GM03348 (cell line): ENCODE results near the gene PTOV1.

Experiments
- DNase-seq: peaks from one replicate; pipeline ENCODE4 v3.0.0; 2012; ENCODE audit warnings: low spot score

The PTOV1 gene

GRCh38 chr19:49850487-49851342, at the start of gene PTOV1:
PTOV1 (plus strand) TSS chr19:49851159.
- DNase-seq = peak; percentile 98

DNA sequence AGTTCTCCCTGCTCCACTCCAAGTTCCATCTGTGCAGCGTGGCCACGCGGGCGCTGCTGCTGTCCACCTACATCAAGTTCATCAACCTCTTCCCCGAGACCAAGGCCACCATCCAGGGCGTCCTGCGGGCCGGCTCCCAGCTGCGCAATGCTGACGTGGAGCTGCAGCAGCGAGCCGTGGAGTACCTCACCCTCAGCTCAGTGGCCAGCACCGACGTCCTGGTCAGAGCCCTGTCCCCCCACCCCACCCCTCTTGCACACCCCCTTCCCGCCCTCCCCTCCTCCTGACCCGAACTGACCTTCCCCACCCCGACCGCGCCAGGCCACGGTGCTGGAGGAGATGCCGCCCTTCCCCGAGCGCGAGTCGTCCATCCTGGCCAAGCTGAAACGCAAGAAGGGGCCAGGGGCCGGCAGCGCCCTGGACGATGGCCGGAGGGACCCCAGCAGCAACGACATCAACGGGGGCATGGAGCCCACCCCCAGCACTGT, 49.5 kb upstream of the PTOV1 start:
- no peak for DNase-seq

DNA sequence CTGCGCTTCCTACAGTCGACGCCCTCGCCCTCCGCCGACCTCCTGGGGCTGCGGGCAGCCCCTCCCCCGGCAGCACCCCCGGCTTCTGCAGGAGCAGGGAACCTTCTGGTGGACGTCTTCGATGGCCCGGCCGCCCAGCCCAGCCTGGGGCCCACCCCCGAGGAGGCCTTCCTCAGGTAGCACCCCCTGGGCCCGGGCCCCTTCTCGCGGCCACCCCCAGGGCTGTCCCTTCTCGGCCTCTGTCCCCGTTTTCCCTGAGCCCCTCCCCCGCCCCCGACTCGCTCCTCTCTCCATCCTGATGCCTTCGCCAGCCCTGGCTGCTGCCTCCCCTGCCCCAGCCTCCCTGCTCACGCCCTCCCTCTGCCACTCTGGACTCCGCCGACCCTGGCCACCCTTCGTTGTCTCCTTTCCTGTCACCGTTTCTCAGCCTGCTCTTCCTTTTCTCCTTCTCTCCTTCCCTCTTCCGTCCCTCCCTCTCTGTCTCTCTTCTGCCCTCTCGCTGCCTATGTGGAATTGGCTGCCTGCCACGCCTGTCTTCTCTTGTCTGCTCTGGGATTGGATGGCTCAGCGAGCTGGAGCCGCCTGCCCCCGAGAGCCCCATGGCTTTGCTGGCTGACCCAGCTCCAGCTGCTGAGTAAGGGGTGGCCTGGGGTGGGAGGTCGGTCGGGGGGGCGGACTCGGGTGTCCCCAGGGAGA, 48.8 kb upstream of the PTOV1 start:
- DNase-seq = peak; percentile 93

DNA sequence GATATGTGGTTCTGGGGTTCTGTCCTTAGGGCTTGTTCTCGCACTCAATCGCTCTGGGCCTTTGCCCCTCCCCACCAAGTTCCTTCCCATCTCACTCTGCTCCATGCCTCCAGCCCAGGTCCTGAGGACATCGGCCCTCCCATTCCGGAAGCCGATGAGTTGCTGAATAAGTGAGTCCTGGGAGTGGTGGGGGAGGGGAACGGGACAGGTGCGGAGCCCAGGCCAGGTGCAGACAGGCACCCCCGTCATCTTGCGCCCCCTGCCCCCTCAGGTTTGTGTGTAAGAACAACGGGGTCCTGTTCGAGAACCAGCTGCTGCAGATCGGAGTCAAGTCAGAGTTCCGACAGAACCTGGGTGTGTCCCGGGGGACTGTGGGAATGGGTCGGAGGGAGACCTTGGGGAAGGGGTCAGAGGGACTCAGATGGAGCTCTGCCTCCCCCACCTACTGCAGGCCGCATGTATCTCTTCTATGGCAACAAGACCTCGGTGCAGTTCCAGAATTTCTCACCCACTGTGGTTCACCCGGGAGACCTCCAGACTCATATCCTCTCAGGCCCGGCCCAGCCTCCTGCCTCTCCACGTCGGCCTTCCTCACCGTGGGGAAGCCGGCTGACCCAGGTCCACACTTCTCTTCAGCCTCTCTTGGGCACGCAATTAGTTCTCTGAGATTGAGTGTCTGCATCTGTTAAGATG, 48.0 kb upstream of the PTOV1 start:
- no peak for DNase-seq

GRCh38 chr19:49803529-49803856, 47.5 kb upstream of the PTOV1 start:
- DNase-seq = no peak

DNA sequence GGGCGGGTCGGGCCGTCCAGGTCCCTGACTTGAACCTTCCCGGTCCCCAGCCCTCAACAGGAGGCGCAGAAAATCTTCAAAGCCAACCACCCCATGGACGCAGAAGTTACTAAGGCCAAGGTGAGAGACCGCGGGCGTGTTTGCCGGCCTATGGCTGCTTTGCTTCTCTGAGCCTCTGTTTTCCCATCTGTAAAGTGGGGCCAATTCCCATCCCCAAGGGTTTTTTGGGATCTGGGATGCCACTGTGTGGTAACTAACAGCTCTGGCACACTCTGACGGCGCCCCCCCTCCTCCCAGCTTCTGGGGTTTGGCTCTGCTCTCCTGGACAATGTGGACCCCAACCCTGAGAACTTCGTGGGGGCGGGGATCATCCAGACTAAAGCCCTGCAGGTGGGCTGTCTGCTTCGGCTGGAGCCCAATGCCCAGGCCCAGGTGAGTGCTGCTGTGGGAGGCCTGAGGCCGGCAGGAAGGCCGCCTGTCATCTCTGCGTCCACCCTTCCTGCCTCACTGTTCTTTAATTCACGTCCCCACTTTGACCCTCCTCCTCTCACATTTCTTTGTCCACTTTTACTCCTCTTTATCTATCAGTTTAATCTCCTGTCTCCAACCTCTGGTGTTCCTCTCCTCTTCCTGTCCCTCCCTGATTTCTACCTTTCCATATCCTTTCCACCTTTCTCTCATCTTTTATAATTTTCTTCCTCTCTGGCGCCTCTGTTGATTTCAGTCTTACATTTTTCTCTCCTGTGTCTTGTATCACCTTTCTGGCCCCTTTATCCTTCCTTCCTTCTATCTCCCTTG, 44.9 kb upstream of the PTOV1 start:
- no peak for DNase-seq

DNA sequence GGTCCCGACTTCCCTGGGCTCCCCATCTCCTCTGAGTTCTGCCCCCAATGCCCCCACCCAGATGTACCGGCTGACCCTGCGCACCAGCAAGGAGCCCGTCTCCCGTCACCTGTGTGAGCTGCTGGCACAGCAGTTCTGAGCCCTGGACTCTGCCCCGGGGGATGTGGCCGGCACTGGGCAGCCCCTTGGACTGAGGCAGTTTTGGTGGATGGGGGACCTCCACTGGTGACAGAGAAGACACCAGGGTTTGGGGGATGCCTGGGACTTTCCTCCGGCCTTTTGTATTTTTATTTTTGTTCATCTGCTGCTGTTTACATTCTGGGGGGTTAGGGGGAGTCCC, 44.4 kb upstream of the PTOV1 start:
- DNase-seq = no peak

DNA sequence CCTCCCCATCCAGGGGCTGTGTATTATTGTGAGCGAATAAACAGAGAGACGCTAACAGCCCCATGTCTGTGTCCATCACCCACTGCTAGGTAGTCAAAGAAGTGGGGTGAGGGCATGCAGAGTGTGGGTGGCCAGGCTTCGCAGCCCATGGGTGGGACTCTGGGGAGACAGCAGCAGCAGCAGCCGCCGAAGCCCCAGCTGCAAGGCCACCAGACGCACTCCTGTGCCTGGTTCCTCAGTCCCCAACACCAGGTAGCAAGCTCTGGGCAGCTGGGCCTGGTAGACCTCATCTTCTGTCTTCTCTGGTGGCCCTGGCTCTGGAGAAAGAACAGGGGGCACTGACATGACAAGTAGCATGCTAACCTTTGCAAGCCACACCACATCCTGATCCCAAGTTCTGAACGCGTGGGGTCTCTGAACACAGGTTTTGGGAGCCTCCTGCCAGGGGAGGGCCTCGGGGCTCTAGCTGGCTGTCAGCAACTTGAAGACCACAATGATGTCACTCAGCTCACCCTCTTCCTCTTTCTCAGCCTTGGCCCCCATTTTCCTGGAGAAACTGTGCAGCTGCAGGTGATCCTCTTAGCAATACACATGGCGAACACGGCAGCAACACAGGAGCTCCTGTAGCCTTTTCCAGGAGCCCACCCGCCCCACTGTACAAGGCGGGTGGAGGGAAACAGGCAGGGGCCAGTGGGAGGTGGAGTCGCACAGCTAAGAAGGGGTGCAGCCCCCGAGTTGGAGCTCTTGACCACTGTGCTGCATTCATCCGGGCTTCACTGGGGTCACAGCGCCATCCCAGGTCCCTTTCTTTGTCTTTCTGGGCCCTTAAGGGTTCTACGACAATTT, 43.7 kb upstream of the PTOV1 start:
- DNase-seq = no peak

DNA sequence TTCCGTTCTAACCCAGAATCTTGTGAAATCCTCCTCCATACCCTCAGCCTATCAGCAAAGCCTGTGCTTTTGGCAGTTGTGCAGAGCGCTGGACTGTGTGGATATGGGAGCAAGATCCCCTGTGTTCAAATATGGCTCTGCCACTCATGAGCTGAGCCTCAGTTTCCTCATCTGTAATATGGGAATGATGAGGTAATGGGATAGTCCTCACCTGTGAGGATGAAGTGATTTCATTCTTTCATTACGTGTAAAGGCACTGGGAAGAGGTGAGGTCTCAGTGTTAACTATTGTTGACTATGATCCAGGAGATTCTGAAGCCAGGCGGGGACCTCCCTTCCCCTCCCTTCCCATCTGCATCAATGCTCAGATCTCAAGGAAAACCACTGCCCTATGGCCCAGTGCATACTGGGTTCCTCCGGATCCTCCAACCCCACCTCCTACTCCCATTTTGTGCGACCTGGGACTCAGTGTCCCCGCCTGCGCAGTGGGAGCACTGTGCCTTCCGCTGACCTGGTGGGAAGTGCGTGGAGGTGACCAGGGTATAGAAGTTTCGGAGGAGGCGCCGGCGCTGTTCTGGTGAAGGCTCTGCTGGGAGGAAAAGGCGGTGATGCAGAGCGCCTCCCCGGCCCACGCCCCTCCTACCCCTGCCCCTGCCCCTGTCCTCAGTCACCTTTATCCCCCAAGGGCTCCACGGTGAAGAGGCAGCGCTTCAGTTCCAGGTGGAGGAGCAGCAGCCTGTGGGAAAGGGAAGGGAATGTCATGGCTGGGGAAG, 42.9 kb upstream of the PTOV1 start:
- no peak for DNase-seq

DNA sequence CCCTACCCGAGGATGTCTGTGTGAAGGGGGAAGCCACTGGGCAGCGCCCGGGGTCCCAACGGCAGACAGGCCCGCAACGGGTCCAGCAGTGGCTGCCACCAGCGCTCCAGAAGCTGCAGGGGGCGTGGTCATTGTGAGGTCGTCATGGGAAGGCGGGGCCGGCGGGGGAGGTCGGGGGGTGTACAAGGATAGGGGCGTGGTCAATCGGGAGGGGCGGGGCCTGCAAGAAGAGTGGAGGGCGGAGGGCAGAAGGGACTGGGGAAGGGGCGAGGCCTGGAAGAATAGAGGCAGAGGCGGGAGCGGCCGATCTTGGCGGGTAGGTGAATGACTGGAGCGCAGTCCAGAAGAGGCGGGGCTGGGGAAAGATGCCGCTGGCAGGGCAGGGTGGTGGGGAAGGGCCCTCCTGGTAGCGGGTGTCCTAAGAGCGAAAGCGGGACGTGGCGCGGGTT, 42.2 kb upstream of the PTOV1 start:
- DNase-seq = peak; percentile 97

DNA sequence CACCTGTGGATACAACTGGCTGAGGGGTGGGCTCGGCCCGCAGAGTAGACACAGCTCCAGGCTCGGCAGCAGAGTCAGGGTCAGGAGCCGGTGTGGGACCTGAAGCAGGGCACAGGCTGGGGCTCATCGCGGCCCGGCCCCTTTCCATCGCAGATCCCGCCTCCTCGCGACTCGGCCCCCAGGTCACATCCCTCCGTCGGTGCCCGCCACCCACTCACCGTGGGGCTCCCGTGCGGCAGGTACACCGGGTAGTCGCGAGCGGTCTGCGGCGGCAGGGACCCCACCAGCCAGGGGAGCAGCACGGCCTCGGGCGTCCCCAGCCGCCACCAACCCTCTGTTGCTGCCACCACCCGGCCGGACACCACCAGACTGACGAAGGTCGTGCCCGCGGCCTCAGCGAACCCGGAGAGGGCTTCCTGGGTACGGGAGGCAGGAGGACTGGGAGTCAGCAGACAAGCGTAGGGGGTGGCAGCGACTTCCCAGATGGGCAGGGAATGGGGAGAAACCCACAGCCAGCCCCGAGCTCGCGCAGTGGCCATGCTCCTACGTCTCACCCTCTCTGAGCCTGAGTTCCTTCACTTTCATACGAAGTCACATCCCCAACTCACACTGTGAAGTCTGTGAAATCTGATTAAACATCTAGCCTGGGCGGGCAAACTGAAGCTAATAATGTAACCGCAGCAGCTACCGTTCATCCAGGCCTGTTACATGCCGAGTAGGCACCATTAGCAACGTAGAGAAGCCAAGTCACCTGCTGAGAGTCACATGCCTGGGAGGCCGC, 41.6 kb upstream of the PTOV1 start:
- peak; percentile 61 for DNase-seq

DNA sequence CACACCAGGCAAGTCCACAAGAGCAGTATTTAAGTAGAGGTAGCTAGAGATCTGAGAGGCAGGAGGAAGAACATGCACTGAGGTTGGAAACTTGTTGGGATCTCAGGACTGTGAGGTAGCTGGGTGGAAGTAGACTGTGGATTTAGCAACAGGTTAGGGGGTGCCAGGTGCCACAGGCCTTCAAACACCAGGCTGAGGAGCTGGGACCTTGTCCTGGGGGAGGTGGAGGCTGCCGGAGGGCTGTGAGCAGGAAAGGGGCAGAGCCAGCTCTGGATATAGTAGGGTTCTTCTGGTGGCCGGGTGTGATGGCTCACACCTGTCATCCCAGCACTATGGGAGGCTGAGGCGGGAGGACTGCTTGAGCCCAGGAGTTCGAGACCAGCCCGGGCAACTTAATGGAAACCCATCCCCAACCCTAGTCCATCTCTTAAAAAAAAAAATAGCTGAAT, 41.0 kb upstream of the PTOV1 start:
- no peak for DNase-seq

GRCh38 chr19:49811328-49811727, 39.6 kb upstream of the PTOV1 start:
- DNase-seq = no peak

- no peak for DNase-seq
Measured at GRCh38 chr19:49812452-49812996, 38.4 kb upstream of the PTOV1 start.

GRCh38 chr19:49812997-49813861, 37.7 kb upstream of the PTOV1 start, which contains the start of gene FUZ:
FUZ (minus strand) TSS chr19:49813292; CDS start chr19:49813106, 186 bp downstream.
- DNase-seq = peak; percentile 95

DNA sequence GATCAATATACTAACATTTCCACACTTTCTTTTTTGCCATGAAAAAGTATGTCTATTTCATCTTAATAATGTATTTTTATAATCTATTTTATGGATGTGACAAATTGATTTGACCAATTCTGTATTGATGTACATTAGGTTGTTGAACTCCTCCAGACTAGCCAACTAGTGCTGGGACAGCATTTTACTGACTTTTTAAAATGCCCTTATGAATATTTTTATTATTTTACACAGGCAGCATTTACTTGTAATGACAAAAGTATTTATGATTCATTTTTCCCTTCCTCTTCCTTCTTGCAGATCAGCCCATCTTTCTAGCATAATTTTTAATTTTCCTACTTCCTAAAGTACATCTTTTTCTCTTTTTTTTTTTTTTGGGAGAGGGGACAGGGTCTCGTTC, 36.9 kb upstream of the PTOV1 start:
- DNase-seq = no peak

DNA sequence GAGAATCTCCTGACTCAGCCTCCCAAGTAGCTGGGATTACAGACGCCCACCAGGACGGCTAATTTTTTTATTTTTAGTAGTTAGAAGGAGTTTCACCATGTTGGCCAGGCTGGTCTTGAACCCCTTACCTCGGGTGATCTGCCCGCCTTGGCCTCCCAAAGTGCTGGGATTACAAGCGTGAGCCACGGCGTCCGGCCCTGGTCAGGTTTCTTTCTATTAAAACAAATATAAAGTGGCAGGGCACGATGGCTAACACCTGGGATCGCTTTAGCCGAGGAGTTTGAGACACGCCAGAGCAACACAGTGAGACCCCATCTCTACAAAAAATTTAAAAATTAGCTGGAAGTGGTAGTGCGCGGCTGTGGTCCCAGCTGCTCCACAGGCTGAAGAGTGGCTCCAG, 34.4 kb upstream of the PTOV1 start:
- no peak for DNase-seq
